ENCODE data around the gene MPPED2.

Gene MPPED2

DNA sequence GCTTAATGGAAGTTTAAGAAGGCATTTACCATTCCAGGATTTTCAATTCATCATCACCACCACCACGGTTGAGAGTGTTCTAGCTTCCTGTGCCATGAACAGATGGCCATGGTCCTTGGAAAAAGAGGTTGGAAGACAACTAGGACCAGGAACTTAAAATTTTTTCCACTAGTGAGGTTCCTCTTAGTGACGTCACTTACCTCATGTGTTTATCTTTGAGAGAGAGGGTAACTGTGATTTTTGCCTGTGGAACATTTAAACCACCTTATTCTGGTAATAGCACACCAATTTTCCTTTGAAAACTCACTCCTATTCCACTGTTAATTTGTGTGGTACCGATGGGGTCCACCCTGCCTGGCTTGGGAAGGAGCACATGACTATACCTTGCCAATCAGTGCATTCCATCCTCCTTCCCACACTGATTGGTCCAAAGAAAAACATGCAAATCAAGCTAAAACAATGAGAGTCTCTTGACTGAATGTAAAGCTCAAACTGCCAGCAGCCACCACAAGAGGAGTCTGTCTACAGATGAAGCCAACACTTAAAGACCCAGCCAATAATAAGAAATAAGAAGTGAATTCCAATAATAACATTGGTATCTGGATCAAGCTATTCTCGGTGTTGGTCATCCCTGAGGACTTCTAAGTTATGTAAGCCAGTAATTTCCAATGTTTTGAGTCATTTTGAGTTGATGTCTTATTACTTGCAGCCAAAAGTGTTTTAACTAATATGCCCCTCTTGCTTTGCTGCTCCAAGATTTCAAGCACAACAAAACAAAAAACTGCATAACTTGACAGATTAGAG is 111.8 kb downstream of the MPPED2 start:
- Histone ChIP-seq H3K36me3 (ENCODE audit: insufficient read depth, low read length) (no peaks in the 10 kb centered on the region), H3K4me1 (ENCODE audit: insufficient read depth, low read length) (peaks cover 6% of the 10 kb centered on the region), H3K9ac (ENCODE audit: low read depth, low read length) (no peak overlapping the region), H3K9me3 (ENCODE audit: control insufficient read depth, insufficient read depth, low read length) (no peaks in the 10 kb centered on the region)

GRCh38 chr11:30471244-30471643 is 114.9 kb downstream of the MPPED2 start:
- Histone ChIP-seq H3K9me3 (ENCODE audit: control insufficient read depth, insufficient read depth, low read length) (no peaks in the 10 kb centered on the region), H3K9ac (ENCODE audit: low read depth, low read length) (no peak overlapping the region), H3K4me1 (ENCODE audit: insufficient read depth, low read length) (0 out of 2 replicates have a peak, but pooled peaks cover 7% of the 10 kb centered on the region), H3K36me3 (ENCODE audit: insufficient read depth, low read length) (no peaks in the 10 kb centered on the region)

DNA sequence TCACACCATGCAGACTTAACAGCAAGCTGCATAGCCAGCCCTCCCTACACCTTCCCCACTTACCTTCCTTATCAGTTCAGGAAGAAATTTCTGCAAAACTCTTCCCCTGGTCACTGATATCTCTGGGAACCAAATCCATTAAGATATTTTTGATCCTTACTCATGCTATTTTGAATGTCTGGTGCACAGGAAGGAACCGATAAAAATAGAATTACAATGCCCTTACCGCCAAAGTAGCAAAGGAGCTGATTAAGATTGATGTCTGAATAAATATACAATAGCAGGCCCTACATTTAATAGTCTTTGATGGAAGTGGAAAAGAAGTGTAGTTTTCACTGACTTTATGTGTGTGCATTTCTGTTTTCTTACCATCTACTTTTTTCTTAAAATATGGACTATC is 117.3 kb downstream of the MPPED2 start:
- Histone ChIP-seq H3K9me3 (ENCODE audit: control insufficient read depth, insufficient read depth, low read length) (no peaks in the 10 kb centered on the region; the same call in 1 of the 2 replicates), H3K4me1 (ENCODE audit: insufficient read depth, low read length) (0 out of 2 replicates have a peak, but pooled peaks cover 7% of the 10 kb centered on the region), H3K9ac (ENCODE audit: low read depth, low read length) (no peak overlapping the region), H3K36me3 (ENCODE audit: insufficient read depth, low read length) (no peaks in the 10 kb centered on the region; the same call in 1 of the 2 replicates)

- Histone ChIP-seq H3K36me3 (ENCODE audit: insufficient read depth, low read length) (no peaks in the 10 kb centered on the region; the same call in 1 of the 2 replicates), H3K9ac (ENCODE audit: low read depth, low read length) (no peak overlapping the region), H3K9me3 (ENCODE audit: control insufficient read depth, insufficient read depth, low read length) (no peaks in the 10 kb centered on the region; the same call in 1 of the 2 replicates), H3K4me1 (ENCODE audit: insufficient read depth, low read length) (peaks cover 17% of the 10 kb centered on the region; the same call in 1 of the 2 replicates)
These were observed 119.0 kb downstream of the MPPED2 start for GRCh38 chr11:30467176-30467575.

- H3K4me1 ChIP-seq (ENCODE audit: insufficient read depth, low read length): peaks cover 17% of the 10 kb centered on the region; the same call in 1 of the 2 replicates
- no peaks in the 10 kb centered on the region; the same call in 1 of the 2 replicates for H3K9me3 ChIP-seq (ENCODE audit: control insufficient read depth, insufficient read depth, low read length)
- H3K9ac ChIP-seq (ENCODE audit: low read depth, low read length): no peak overlapping the region
- H3K36me3 ChIP-seq (ENCODE audit: insufficient read depth, low read length): no peaks in the 10 kb centered on the region; the same call in 1 of the 2 replicates
These were observed 120.5 kb downstream of the MPPED2 start for GRCh38 chr11:30465623-30466022.

DNA sequence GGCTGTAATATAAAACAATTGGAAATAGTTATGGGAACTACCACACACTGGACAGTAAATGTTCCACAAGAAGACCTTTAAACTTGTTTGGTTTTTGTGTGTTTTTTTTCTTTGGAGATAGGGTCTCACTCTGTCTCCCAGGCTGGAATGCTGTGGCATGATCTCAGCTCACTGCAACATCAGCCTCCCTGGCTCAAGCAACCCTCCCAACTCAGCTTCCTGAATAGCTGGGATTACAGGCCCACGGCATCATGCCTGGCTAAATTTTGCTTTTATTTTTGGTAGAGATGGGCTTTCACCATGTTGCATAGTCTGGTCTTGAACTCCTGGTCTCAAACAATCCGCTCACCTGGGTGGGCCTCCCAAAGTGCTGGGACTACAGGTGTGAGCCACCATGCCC is 121.0 kb downstream of the MPPED2 start:
- no peak overlapping the region for H3K9ac ChIP-seq (ENCODE audit: low read depth, low read length)
- no peaks in the 10 kb centered on the region; the same call in 1 of the 2 replicates for H3K36me3 ChIP-seq (ENCODE audit: insufficient read depth, low read length)
- peaks cover 17% of the 10 kb centered on the region; the same call in 1 of the 2 replicates for H3K4me1 ChIP-seq (ENCODE audit: insufficient read depth, low read length)
- H3K9me3 ChIP-seq (ENCODE audit: control insufficient read depth, insufficient read depth, low read length): no peaks in the 10 kb centered on the region; the same call in 1 of the 2 replicates

DNA sequence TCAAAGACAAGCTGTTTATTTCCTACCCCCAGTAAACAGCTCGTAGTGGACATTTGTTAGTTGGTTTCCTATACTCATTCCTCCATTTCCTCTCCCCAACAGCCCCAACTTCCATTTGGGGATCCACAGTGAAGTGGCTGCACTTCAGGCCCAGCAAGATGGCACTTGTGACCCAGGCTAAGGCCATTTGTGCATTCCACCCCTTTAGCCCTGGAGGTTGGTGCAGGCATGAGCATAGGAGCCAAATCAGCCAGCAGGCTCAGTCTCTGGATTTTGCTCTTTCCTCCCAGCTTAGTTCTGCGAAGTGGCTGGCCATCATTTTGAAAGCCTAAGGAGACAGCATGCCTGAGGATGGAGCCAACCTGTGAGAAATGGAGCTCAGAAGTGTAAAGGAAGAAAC is 122.9 kb downstream of the MPPED2 start:
- Histone ChIP-seq H3K36me3 (ENCODE audit: insufficient read depth, low read length) (no peaks in the 10 kb centered on the region; the same call in 1 of the 2 replicates), H3K9me3 (ENCODE audit: control insufficient read depth, insufficient read depth, low read length) (no peaks in the 10 kb centered on the region; the same call in 1 of the 2 replicates), H3K4me1 (ENCODE audit: insufficient read depth, low read length) (peaks cover 17% of the 10 kb centered on the region; the same call in 1 of the 2 replicates), H3K9ac (ENCODE audit: low read depth, low read length) (no peak overlapping the region)

- no peaks in the 10 kb centered on the region; the same call in 1 of the 2 replicates for H3K36me3 ChIP-seq (ENCODE audit: insufficient read depth, low read length)
These were observed 123.7 kb downstream of the MPPED2 start for GRCh38 chr11:30462421-30462820.

GRCh38 chr11:30459821-30460220 is 126.3 kb downstream of the MPPED2 start:
- H3K4me1 ChIP-seq (ENCODE audit: insufficient read depth, low read length): peaks cover 10% of the 10 kb centered on the region; the same call in 1 of the 2 replicates
- no peaks in the 10 kb centered on the region for H3K36me3 ChIP-seq (ENCODE audit: insufficient read depth, low read length)
- no peak overlapping the region for H3K9ac ChIP-seq (ENCODE audit: low read depth, low read length)
- H3K9me3 ChIP-seq (ENCODE audit: control insufficient read depth, insufficient read depth, low read length): no peaks in the 10 kb centered on the region

More at GRCh38 chr11:30462421-30462820, 123.7 kb downstream of the MPPED2 start:
- Histone ChIP-seq H3K9ac (ENCODE audit: low read depth, low read length) (no peak overlapping the region), H3K9me3 (ENCODE audit: control insufficient read depth, insufficient read depth, low read length) (no peaks in the 10 kb centered on the region; the same call in 1 of the 2 replicates), H3K4me1 (ENCODE audit: insufficient read depth, low read length) (peaks cover 17% of the 10 kb centered on the region; the same call in 1 of the 2 replicates)

GRCh38 chr11:30459306-30459705 is 126.8 kb downstream of the MPPED2 start:
- Histone ChIP-seq H3K36me3 (ENCODE audit: insufficient read depth, low read length) (no peaks in the 10 kb centered on the region), H3K9ac (ENCODE audit: low read depth, low read length) (no peak overlapping the region), H3K9me3 (ENCODE audit: control insufficient read depth, insufficient read depth, low read length) (no peaks in the 10 kb centered on the region), H3K4me1 (ENCODE audit: insufficient read depth, low read length) (peaks cover 10% of the 10 kb centered on the region; the same call in 1 of the 2 replicates)

DNA sequence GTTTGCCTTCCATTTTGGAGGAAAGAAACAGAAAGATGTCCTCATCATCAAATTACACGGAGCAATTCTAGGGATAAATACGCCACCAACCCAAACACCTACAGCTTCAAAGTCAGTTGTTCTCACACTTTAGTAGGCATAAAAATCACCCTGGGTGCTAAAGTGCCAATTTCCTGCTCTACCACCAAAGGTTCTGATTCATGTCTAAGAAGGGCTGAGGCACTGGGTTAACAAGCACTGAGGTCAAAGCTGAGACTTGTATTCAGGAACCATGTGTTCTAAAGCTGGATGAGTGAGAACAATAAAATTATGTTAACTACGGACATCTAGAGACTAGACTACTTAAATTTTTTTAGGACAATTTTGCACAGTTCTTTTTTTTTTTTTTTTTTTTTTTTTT is 127.6 kb downstream of the MPPED2 start:
- Histone ChIP-seq H3K4me1 (ENCODE audit: insufficient read depth, low read length) (peaks cover 14% of the 10 kb centered on the region; the same call in 1 of the 2 replicates), H3K36me3 (ENCODE audit: insufficient read depth, low read length) (no peaks in the 10 kb centered on the region), H3K9me3 (ENCODE audit: control insufficient read depth, insufficient read depth, low read length) (no peaks in the 10 kb centered on the region), H3K9ac (ENCODE audit: low read depth, low read length) (no peak overlapping the region)

GRCh38 chr11:30457087-30457486 is 129.1 kb downstream of the MPPED2 start:
- H3K9ac ChIP-seq (ENCODE audit: low read depth, low read length): no peak overlapping the region
- no peaks in the 10 kb centered on the region for H3K9me3 ChIP-seq (ENCODE audit: control insufficient read depth, insufficient read depth, low read length)
- H3K36me3 ChIP-seq (ENCODE audit: insufficient read depth, low read length): no peaks in the 10 kb centered on the region
- H3K4me1 ChIP-seq (ENCODE audit: insufficient read depth, low read length): peaks cover 18% of the 10 kb centered on the region

DNA sequence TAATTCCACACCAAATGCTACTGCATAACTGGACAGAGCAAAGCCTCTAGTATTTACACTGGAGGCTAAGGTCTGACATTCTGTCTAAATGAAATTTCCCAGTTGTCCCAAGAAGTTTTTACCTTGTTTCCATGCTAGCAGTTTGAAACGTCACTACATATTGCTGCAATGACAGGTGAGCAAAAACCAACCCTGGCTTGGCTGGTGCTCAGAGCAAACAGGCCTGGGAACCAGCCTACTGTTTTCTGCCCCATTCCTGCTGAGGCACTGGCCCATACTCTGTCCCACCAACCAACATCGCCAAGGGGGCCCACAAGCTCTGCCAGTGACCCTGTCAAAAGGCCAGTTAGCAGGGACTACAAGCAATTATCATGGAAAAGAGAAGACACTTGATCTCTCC is 131.1 kb downstream of the MPPED2 start:
- Histone ChIP-seq H3K9me3 (ENCODE audit: control insufficient read depth, insufficient read depth, low read length) (no peaks in the 10 kb centered on the region), H3K9ac (ENCODE audit: low read depth, low read length) (no peak overlapping the region), H3K36me3 (ENCODE audit: insufficient read depth, low read length) (no peaks in the 10 kb centered on the region), H3K4me1 (ENCODE audit: insufficient read depth, low read length) (peaks cover 29% of the 10 kb centered on the region)

- Histone ChIP-seq H3K4me1 (ENCODE audit: insufficient read depth, low read length) (peaks cover 29% of the 10 kb centered on the region), H3K9me3 (ENCODE audit: control insufficient read depth, insufficient read depth, low read length) (no peaks in the 10 kb centered on the region), H3K9ac (ENCODE audit: low read depth, low read length) (no peak overlapping the region), H3K36me3 (ENCODE audit: insufficient read depth, low read length) (no peaks in the 10 kb centered on the region)
These were observed 131.6 kb downstream of the MPPED2 start for GRCh38 chr11:30454541-30454940.

- Histone ChIP-seq H3K9ac (ENCODE audit: low read depth, low read length) (no peak overlapping the region), H3K4me1 (ENCODE audit: insufficient read depth, low read length) (peaks cover 29% of the 10 kb centered on the region), H3K9me3 (ENCODE audit: control insufficient read depth, insufficient read depth, low read length) (no peaks in the 10 kb centered on the region), H3K36me3 (ENCODE audit: insufficient read depth, low read length) (no peaks in the 10 kb centered on the region)
These were observed 132.0 kb downstream of the MPPED2 start for GRCh38 chr11:30454111-30454510.
